HEK293 (cell line): Measurements from ENCODE around the gene ADAMTS14.

ENCODE experiments used
- CTCF ChIP-seq: fragments of 450-650 bp; formaldehyde crosslinking; IDR thresholded peaks from 2 replicates; pipeline ENCODE4 v1.5.1; 2016; ENCODE audit warnings: missing biosample characterization, missing genetic modification characterization
- ZBTB26 ChIP-seq: fragments of 450-650 bp; formaldehyde crosslinking; optimal IDR thresholded peaks from 2 replicates; pipeline ENCODE3; 2016; ENCODE audit warnings: missing biosample characterization, mild to moderate bottlenecking, missing genetic modification characterization
- ZNF121 ChIP-seq: fragments of 450-650 bp; formaldehyde crosslinking; IDR thresholded peaks from 2 replicates; pipeline ENCODE4 v1.5.1; 2016; ENCODE audit warnings: missing biosample characterization, missing genetic modification characterization
- ZNF146 ChIP-seq: fragments of 450-650 bp; formaldehyde crosslinking; IDR thresholded peaks from 2 replicates; pipeline ENCODE4 v1.5.1; 2016; ENCODE audit warnings: missing biosample characterization, missing genetic modification characterization
- ZNF169 ChIP-seq: fragments of 450-650 bp; formaldehyde crosslinking; IDR thresholded peaks from 2 replicates; pipeline ENCODE4 v1.5.1; 2016; ENCODE audit warnings: missing biosample characterization, missing genetic modification characterization
- ZNF24 ChIP-seq: fragments of 450-650 bp; formaldehyde crosslinking; IDR thresholded peaks from 2 replicates; pipeline ENCODE4 v1.5.1; 2016; ENCODE audit warnings: missing biosample characterization, missing genetic modification characterization

DNA sequence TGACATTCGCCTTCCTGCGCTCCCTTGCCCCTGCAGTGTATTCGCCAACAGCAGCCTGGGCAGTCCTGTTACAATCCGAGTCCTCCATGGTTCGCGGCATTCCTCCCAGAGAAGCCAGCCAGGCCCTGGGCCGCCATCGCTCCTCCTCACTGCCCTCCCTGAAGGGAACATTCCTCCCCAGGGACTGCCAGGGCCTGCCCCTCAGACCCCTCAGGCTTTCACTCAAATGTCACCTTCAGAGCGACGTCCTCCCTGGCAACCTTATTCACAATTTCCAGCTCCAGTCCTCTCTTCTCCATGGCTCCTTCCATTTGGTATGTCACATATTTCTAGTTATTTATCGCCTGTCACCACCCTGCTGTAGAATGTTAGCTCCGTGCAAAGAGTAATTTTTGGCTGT is 17.4 kb downstream of the ADAMTS14 start:
- TF ChIP-seq ZNF146 (tag by site-specific recombination) (no peak), ZNF24 (tag by site-specific recombination) (no peak), CTCF (tag by site-specific recombination) (no peak), ZNF169 (no peak), ZBTB26 (no peak), ZNF121 (tag by site-specific recombination) (no peak)
